GM18520 (cell line): Measurements from ENCODE around the gene WDTC1.

Source experiments
- ATAC-seq: cut with Tn5 transposase; IDR thresholded peaks from one replicate; pipeline ENCODE4 v1.9.1; 2021; ENCODE audit not compliant: unreplicated experiment

Gene WDTC1

GRCh38 chr1:27332536-27333281, 98.3 kb downstream of the WDTC1 start:
- ATAC-seq = no peak

DNA sequence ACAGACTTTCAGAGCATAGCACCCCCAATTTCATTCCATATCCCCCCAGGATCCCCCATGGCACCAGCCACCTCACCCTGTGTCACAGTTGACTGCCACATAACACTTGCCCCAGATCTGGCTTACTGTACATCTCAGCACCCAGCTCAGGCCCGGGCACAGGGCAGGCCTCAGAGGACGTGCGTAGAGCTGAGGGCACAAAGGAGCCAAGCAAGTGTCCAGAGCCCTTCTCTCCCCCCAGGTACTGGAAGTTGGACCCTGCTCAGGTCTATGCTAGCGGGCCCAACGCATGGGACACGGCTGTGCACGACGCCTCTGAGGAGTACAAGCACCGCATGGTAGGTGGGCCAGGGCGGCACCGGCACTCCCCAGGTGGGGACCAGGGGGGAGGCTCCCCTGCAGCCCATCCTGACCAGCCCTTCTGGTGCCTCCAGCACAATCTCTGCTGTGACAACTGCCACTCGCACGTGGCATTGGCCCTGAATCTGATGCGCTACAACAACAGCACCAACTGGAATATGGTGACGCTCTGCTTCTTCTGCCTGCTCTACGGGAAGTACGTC, 99.4 kb downstream of the WDTC1 start:
- no peak for ATAC-seq

- ATAC-seq = no peak
Measured at GRCh38 chr1:27335506-27336422, 101.3 kb downstream of the WDTC1 start.

- ATAC-seq = no peak
Measured at GRCh38 chr1:27336756-27337155, 102.3 kb downstream of the WDTC1 start.

GRCh38 chr1:27338751-27339150, 104.3 kb downstream of the WDTC1 start:
- no peak for ATAC-seq

DNA sequence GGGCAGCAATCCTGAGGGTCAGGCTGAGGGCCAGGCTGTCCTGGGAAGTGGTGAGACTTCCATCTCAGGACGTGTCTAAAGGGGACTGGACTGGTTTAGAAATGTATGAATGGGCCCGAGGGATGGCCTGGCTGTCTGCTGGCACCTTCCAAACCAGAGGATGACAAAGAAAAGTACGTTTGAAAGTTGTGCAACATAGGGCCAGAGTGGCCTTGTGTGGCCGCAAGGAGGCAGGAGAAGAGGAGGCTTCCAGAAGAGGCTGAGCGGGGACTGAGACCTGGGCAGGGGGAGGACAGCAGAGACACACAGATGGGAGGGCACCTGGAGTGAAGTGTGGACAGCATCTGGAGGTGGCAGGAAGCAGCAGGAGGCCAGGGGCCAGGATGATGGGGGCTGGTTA, 104.8 kb downstream of the WDTC1 start:
- ATAC-seq = no peak

DNA sequence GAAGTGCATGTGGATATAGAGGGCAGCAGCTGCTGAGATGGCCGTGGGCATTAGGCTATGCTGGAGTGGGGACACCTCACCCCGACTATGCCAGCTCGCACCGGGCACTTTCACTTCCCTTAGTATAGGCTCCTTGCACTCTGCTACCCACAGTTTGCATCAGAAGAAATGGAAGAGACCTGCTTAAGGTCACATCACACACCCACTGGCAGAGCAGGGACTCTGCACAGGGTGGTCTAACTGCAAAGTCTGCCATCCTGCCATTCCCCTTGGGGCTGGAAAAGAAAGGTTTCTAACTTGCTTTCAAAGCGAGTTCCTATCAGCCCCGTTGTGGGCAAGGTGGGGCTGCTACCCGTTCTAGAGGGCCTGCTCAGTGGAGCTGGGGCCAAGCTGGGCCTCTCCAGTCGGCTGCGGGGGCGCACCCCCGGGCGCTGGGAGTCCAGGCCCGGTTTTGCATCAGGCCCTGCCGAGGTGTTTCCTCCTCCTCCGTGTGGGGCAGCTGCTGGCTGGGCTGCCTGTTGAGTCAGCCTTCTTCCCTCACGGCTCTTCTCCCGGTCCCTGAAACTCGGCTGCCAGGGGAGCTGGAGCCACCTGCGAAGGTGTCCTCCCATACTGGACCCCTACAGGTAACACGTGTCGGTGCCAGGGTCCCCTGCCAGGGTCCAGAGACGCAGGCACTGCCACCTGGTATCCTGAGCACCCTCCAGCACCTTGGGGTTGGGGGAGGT, 107.3 kb downstream of the WDTC1 start, which contains the start of gene SYTL1:
SYTL1 (plus strand) TSS at position 498 of the 728 bp plus-strand sequence. CDS start 3,313 bp downstream, outside the sequence.
- no peak for ATAC-seq

- ATAC-seq = no peak
Measured at GRCh38 chr1:27342391-27342777, 108.0 kb downstream of the WDTC1 start.

DNA sequence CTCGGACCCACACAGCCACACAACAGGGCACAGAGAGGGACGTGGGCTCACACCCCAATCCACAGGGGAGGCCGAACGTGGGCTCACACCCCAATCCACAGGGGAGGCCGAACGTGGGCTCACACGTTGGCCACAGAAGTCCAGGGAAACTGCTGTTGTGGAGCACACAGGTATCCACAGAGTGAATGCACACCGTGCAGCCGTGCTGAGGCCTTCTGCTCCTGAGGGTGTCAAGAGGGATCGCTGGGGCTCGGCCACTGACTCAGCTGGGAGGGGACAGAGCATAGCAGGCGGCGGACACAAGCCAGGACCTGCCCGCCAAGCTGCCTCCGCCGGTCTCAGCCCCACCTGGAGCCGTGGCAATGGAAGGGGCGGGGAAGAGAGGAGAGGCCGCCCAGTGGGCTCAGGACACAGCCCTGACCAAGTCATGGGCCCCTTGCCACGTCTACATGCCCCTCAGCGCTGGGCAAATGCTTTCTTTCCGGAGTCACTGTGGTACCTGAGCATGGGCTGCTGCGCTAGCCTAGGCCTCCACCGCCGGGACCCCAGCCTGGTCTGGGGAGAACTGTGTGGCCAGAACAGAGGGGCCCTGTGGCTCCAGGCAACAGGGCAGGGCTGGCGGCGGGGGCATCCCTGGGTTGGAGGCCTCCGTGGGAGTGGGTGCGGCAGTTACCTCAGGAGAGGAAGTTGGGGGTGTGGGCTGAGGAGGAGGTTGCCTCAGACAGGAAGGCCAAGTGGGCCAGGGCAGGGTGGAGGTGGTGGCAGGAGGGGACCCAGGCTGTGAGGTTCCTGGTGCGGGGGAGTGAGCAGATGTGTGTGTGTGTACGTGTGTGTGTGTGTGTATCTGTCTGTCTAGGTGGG, 108.6 kb downstream of the WDTC1 start:
- no peak for ATAC-seq

DNA sequence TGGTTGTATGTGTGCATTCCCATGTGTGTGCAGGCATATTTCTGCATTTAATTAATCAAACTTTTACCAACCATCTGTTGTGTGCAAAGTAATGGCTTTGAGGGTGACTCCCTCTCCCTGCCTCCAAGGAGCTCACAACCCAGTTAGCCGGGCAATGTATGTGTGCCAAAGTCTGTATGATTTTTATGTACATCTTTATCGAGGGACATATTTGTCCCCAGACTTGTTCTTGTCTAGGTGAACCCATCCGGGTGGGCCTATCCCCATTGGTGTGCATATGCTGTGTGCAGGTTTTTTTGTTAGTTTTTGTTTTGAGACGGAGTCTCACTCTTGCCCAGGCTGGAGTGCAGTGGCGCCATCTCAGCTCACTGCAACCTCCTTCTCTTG, 109.2 kb downstream of the WDTC1 start:
- ATAC-seq = no peak

DNA sequence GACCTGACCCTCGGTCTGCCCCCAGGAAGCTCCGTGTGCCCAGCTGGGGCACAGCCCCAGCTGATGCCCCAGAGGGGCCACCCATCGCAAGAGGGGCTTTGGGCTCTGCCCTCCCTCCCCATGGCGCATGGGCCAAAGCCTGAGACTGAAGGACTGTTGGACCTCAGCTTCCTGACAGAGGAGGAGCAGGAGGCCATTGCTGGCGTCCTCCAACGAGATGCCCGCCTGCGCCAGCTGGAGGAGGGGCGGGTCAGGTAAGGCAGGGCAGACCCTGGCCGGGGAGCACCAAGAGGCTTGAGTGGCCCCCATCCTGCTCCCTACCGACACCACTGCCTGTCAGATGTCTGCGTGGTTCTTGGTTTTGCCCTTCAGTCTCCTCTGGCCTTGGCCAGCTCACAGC, 110.8 kb downstream of the WDTC1 start:
- no peak for ATAC-seq

DNA sequence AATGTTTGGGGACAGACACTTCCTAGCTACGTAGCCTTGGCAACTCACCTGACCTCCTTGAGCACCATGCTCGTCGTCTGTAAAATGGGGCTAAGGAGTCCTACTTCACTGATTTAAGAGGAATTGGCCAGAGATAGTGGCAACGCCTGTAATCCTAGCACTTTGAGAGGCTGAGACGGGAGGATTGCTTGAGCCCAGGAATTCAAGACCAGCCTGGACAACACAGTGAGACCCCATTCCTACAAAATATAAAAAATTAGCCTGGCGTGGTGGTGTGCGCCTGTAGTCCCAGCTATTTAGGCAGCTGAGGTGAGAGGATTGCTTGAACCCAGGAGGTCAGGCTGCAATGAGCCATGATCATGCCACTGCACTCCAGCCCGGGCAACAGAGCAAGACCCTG, 111.9 kb downstream of the WDTC1 start:
- ATAC-seq = no peak

GRCh38 chr1:27346991-27347624, 112.7 kb downstream of the WDTC1 start:
- no peak for ATAC-seq

GRCh38 chr1:27348861-27349783, 114.7 kb downstream of the WDTC1 start:
- no peak for ATAC-seq

DNA sequence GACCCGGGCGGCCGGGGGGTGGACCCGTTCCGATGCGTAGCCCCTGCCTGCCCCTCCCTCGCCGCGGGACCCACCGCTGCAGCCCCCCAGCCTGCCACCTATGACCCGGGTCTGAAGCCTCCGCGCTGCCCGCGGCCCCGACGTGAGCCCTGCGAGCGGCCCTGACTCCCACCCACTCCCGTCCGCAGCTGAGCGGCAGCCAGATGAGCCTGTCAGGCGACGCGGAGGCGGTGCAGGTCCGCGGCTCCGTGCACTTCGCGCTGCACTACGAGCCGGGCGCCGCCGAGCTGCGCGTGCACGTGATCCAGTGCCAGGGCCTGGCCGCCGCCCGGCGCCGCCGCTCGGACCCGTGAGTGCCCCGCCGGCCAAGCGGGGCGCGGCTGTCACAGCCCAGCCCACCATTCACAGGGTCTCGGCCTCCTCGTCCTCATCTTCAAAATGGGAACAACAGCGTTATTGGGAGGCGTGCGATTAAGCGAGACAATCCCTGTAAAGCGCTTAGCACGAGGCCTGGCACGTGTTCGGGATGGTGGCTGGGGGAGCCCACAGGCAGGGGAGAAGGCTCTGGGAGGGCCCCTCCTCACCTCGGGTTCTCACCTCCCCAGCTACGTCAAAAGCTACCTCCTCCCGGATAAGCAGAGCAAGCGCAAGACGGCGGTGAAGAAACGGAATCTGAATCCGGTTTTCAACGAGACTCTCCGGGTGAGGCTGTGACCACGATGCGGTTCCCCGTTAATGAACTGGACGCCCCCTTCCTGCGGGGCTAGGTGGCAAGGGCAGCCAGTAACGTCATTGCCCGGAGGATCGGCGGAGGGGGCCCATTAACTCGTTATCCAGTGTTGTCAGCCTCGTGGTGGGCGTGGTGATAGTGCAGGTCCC, 115.6 kb downstream of the WDTC1 start:
- ATAC-seq = no peak

DNA sequence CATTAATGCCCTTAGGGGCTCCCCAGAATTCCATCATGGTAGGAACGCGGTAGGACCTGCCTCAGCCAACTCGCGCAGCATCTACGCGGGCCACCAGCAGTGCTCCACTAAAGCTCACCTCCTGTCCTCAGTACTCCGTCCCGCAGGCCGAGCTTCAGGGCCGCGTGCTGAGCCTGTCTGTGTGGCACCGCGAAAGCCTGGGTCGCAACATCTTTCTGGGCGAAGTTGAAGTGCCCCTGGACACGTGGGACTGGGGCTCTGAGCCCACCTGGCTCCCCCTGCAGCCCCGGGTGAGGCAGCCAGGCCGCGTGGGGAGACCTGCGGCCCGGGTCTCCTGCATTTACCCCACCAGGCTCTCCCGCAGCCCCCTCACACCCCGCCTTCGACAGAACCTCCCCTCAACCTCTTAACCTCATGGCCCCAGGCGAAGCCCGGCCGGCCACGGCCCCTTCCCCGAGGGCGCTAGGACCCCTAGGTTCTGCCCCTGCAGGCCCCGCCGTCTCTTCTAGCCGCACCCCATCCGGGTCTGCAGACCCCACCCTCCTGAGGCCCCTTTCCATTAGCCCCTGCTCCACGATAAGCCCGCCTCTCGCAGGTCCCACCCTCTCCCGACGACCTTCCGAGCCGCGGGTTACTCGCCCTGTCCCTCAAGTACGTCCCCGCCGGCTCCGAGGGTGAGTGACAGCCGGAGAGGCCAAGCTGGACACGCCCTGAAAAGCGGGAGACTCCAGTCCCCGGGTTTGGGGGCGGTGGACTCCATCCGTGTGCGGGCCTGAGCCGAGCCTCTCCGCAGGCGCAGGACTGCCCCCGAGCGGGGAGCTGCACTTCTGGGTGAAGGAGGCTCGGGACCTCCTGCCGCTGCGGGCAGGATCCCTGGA, 116.5 kb downstream of the WDTC1 start:
- no peak for ATAC-seq
